ENCODE data around the gene REEP1. TPM values are rescaled to one million over a fixed set of nuclear protein-coding genes. Genes with fewer than 3 reads are reported as not detected.

The REEP1 gene
- total and polyA plus RNA-seq, 2 of the 13 experiments (the other 11 are each of a cell fraction or from before 2014, with no cell fraction given) = 0.27 TPM; not detected in 1

DNA sequence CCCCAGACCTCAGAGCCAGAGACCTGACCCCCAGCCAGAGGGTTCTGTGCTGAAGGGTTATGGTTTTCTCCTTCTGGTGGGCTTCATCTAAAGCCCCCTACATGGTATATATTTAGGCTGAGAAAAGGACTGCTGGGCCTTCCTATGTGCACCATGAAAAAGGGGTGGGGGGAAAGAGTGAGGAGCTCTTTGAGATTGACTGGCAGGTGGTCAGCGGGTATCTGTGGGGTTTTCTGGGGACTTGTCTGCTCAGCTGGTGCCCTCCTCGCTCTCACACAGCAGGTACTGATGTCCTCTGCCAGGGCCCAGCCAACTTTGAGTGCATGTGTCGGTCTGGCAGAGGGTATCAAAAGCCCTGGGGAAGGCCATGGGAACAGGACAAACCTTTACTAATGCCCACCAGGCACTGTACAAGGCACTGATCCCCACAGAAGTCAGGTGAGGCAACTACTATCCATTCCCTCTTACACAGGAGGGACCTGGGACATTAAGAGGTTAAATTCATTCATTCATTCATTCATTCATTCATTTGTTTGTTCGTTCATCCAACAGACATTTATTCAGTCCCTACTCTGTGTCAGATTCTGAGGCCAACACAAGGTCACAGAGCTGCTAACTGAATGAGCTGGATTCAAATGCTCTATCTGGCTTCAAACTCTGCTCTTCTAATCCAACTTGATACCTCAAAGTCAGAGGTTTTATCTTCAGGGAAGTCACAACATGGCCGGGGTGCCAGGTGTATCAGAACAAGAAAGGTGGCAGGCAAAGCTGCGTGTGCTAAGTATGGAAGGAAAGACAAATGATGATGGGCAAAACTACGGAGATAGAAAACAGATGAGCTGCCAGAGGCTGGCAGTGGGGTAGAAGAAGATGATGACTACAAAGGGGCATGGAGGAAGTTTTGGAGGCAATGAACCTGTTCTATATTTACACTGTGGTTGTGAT lies 44.6 kb downstream of the REEP1 start:
- ChIA-PET CTCF (ENCODE audit: low intra/inter-chr PET ratio, low total read pairs) (no interaction called here), POLR2A (no interaction called here)
- no peak overlapping the region for H3K27ac ChIP-seq (ENCODE audit: extremely low read length, insufficient read depth, low read length)
- intact Hi-C loops (cut with micrococcal nuclease; ENCODE audit: unreplicated experiment) = no loop called here
- FAIRE-seq = no peak
- H3K4me1 ChIP-seq (ENCODE audit: insufficient read depth, low read length) = peaks cover 7% of the 10 kb centered on the region
- no peaks in the 10 kb centered on the region; a peak in 1 of 5 replicates for H3K27me3 ChIP-seq (ENCODE audit: control insufficient read depth in 1 of 2, insufficient read depth in 2 of 2, low read length in 2 of 2)
- BruUV-seq (replicated peaks) = no TSS peak
- in situ Hi-C loops (cut with HindIII; ENCODE audit: extremely low pct_ligation_motif_present, low pct_unique_long_range_greater_than_20kb) = no loop called here
- ATAC-seq = no peak
- H3K4me2 ChIP-seq (ENCODE audit: low read depth, low read length) = no peak overlapping the region
- H3K9me3 ChIP-seq (ENCODE audit: low read length) = no peaks in the 10 kb centered on the region
- no peak overlapping the region for H3K4me3 ChIP-seq (replicated peaks in 1 of 3; ENCODE audit: insufficient read depth in 1 of 3, low read depth in 2 of 3, low read length in 3 of 3)
- H3K79me2 ChIP-seq (ENCODE audit: insufficient read depth, low read length) = no peaks in the 10 kb centered on the region
- no peaks in the 10 kb centered on the region for H3K36me3 ChIP-seq (replicated peaks in 1 of 2; ENCODE audit: control insufficient read depth in 1 of 2, insufficient read depth in 2 of 2, low read length in 2 of 2)
- no peaks in the 10 kb centered on the region for H4K20me1 ChIP-seq (ENCODE audit: insufficient read depth, low read length)
- H3K9ac ChIP-seq (ENCODE audit: insufficient read depth, low read depth, low read length) = no peak overlapping the region
- WGBS (ENCODE audit: low lambda C conversion rate) = 31% methylated on average over 7 of the region's 7 CpGs
- DNase-seq (ENCODE audit: low spot score) = no peak
- H2AFZ ChIP-seq (ENCODE audit: low read length) = no peak overlapping the region
- TF ChIP-seq ZFP41 (CRISPR knock-in tag; IDR thresholded peaks at IDR 0.05; ENCODE audit: borderline replicate concordance) (no peak), KLF16 (CRISPR knock-in tag; IDR thresholded peaks at IDR 0.05) (no peak), SMAD3 (CRISPR knock-in tag; IDR thresholded peaks at IDR 0.05) (no peak), NFYC (CRISPR knock-in tag; IDR thresholded peaks at IDR 0.05) (no peak)
- TF ChIP-seq, protein P1, sequence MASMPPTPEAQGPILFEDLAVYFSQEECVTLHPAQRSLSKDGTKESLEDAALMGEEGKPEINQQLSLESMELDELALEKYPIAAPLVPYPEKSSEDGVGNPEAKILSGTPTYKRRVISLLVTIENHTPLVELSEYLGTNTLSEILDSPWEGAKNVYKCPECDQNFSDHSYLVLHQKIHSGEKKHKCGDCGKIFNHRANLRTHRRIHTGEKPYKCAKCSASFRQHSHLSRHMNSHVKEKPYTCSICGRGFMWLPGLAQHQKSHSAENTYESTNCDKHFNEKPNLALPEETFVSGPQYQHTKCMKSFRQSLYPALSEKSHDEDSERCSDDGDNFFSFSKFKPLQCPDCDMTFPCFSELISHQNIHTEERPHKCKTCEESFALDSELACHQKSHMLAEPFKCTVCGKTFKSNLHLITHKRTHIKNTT (CRISPR knock-in tag; IDR thresholded peaks at IDR 0.05) = no peak

DNA sequence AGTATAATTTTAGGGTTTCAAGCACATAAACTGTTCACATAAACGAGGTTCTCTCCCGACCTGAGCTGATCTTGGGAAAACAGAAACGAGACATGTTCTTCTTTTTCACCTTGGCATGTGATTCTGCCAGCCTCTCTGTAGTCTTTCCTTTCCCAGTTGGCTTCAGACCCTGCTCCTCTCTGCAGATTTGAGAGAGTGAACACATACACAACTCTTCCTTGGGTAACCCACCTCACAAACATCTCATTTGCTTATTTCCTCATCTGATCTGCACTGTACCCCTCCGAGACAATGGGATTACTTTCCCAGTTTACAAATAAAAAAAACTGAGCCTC lies 46.1 kb downstream of the REEP1 start:
- under 1% methylated on average over 4 of the region's 4 CpGs for WGBS (ENCODE audit: low lambda C conversion rate)
- BruUV-seq (replicated peaks) = no TSS peak
- TF ChIP-seq ZMYM4 (CRISPR knock-in tag; IDR thresholded peaks at IDR 0.05) (no peak), TSC22D2 (CRISPR knock-in tag; IDR thresholded peaks at IDR 0.05; ENCODE audit: borderline replicate concordance) (no peak), CBFB (CRISPR knock-in tag; IDR thresholded peaks at IDR 0.05) (no peak)
- no peak for ATAC-seq
- no peak overlapping the region for H3K9ac ChIP-seq (ENCODE audit: insufficient read depth, low read depth, low read length)
- no peaks in the 10 kb centered on the region for H3K79me2 ChIP-seq (ENCODE audit: insufficient read depth, low read length)
- no peak overlapping the region for H3K27ac ChIP-seq (ENCODE audit: extremely low read length, insufficient read depth, low read length)
- H2AFZ ChIP-seq (ENCODE audit: low read length) = no peak overlapping the region
- intact Hi-C loops (cut with micrococcal nuclease; ENCODE audit: unreplicated experiment) (no loop called here), in situ Hi-C loops (cut with HindIII; ENCODE audit: extremely low pct_ligation_motif_present, low pct_unique_long_range_greater_than_20kb) (no loop called here)
- no peaks in the 10 kb centered on the region for H4K20me1 ChIP-seq (ENCODE audit: insufficient read depth, low read length)
- H3K9me3 ChIP-seq (ENCODE audit: low read length) = no peaks in the 10 kb centered on the region
- FAIRE-seq = no peak
- H3K27me3 ChIP-seq (ENCODE audit: control insufficient read depth in 1 of 2, insufficient read depth in 2 of 2, low read length in 2 of 2) = no peaks in the 10 kb centered on the region
- no peaks in the 10 kb centered on the region for H3K36me3 ChIP-seq (replicated peaks in 1 of 2; ENCODE audit: control insufficient read depth in 1 of 2, insufficient read depth in 2 of 2, low read length in 2 of 2)
- H3K4me1 ChIP-seq (ENCODE audit: insufficient read depth, low read length) = peaks cover 7% of the 10 kb centered on the region
- POLR2A ChIA-PET = no interaction called here
- no peak for DNase-seq (ENCODE audit: low spot score)
- no peak overlapping the region for H3K4me2 ChIP-seq (ENCODE audit: low read depth, low read length)
- CTCF ChIA-PET (ENCODE audit: low intra/inter-chr PET ratio, low total read pairs) = no interaction called here
- no peak overlapping the region for H3K4me3 ChIP-seq (replicated peaks in 1 of 3; ENCODE audit: insufficient read depth in 1 of 3, low read depth in 2 of 3, low read length in 3 of 3)
